ENCODE data around the gene HDHD5.

HDHD5 gene

DNA sequence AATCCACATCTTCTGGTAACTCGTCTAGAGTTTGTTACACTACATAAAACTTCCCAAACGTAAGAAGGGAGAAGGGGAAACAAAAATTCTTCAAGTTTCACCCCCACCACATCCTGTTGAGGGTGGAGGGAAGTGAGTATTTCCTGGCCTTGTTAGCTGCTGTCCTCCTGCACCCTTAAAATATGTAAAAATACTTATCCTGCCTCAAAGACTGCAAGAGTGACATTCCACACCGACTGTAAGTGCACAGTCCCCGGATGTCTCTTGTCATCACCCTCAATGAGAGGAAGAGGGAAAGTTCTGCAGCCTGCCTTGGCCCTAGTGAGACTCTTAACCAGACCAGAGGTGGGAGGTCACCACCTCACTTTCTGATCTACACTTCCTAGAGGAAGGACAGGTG is 41.2 kb downstream of the HDHD5 start:
- Mint-ChIP-seq H3K36me3 (ENCODE audit: low read depth) (no peaks in the 10 kb centered on the region), H3K9me3 (no peaks in the 10 kb centered on the region), H3K4me1 (peaks cover 12% of the 10 kb centered on the region), H3K4me3 (peak overlapping the region; percentile 74 to 78 (median 78)), H3K27me3 (ENCODE audit: low read depth) (peaks cover 23% of the 10 kb centered on the region), H3K27ac (no peak overlapping the region)
- no peak for TF ChIP-seq CTCF (IDR thresholded peaks at IDR 0.05; ENCODE audit: unreplicated experiment in 3 of 3)

- Mint-ChIP-seq H3K4me1 (peaks cover 12% of the 10 kb centered on the region), H3K9me3 (no peaks in the 10 kb centered on the region), H3K27me3 (ENCODE audit: low read depth) (peaks cover 18% of the 10 kb centered on the region), H3K27ac (no peak overlapping the region), H3K36me3 (ENCODE audit: low read depth) (no peaks in the 10 kb centered on the region), H3K4me3 (peak overlapping the region in 2 of 3 experiments; percentile 42 to 65)
- no peak for TF ChIP-seq CTCF (IDR thresholded peaks at IDR 0.05; ENCODE audit: unreplicated experiment in 3 of 3)
Measured at GRCh38 chr22:17117400-17117799, 41.7 kb downstream of the HDHD5 start.

GRCh38 chr22:17116572-17117330 is 42.3 kb downstream of the HDHD5 start:
- H3K27ac Mint-ChIP-seq, result no peak overlapping the region
- TF ChIP-seq CTCF (IDR thresholded peaks at IDR 0.05; ENCODE audit: unreplicated experiment in 3 of 3), result no peak
- no peaks in the 10 kb centered on the region for H3K9me3 Mint-ChIP-seq
- peak overlapping the region; percentile 4 to 51 (median 28) for H3K4me3 Mint-ChIP-seq
- H3K36me3 Mint-ChIP-seq (ENCODE audit: low read depth), result no peaks in the 10 kb centered on the region
- H3K4me1 Mint-ChIP-seq, result peaks cover 8% of the 10 kb centered on the region
- peaks cover 12% of the 10 kb centered on the region for H3K27me3 Mint-ChIP-seq (ENCODE audit: low read depth)

DNA sequence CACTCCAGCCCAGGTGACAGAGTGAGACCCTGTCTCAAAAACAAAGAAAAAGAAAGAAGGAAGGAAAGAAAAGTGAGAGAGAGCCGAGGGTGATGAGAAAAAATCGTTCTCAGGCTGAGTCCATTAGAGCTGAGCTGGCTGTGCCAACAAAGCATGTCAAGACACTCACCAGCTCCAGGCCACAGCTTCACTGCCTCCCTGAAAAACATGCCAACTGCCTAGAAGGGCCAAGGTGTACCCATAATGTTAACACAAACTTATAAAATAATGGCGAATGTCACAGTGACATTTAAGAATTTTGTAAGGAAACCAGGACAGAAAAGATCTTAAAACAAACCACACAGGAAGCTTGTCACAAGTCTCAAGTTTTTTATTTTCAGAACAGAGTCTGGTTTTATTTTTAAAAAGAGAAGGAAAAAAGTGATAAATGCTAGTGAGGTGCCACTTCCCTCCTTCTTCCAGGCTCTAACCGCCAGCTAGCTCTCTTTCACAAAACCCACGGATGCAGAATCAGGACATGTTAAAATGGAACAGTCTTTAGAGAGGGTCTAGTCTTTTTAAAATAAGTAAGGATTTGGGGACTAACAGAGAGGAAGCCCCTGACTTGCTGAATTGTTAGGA is 43.0 kb downstream of the HDHD5 start:
- Mint-ChIP-seq H3K4me3 (no peak overlapping the region), H3K4me1 (peaks cover 6% of the 10 kb centered on the region)

GRCh38 chr22:17115236-17115635 is 43.8 kb downstream of the HDHD5 start:
- H3K9me3 Mint-ChIP-seq, result no peaks in the 10 kb centered on the region
- no peak overlapping the region for H3K4me3 Mint-ChIP-seq
- H3K36me3 Mint-ChIP-seq (ENCODE audit: low read depth), result no peaks in the 10 kb centered on the region
- no peak for TF ChIP-seq CTCF (IDR thresholded peaks at IDR 0.05; ENCODE audit: unreplicated experiment in 3 of 3)
- peaks cover 6% of the 10 kb centered on the region for H3K4me1 Mint-ChIP-seq
- peaks cover 11% of the 10 kb centered on the region for H3K27me3 Mint-ChIP-seq (ENCODE audit: low read depth)
- no peak overlapping the region for H3K27ac Mint-ChIP-seq

More for the DNA sequence above, 43.0 kb downstream of the HDHD5 start:
- H3K9me3 Mint-ChIP-seq, result no peaks in the 10 kb centered on the region
- peaks cover 6% of the 10 kb centered on the region for H3K27me3 Mint-ChIP-seq (ENCODE audit: low read depth)
- no peak overlapping the region for H3K27ac Mint-ChIP-seq
- no peak for TF ChIP-seq CTCF (IDR thresholded peaks at IDR 0.05; ENCODE audit: unreplicated experiment in 3 of 3)
- no peaks in the 10 kb centered on the region for H3K36me3 Mint-ChIP-seq (ENCODE audit: low read depth)

GRCh38 chr22:17114898-17115235 is 44.2 kb downstream of the HDHD5 start:
- Mint-ChIP-seq H3K9me3 (no peaks in the 10 kb centered on the region), H3K36me3 (ENCODE audit: low read depth) (no peaks in the 10 kb centered on the region), H3K4me3 (no peak overlapping the region), H3K27ac (no peak overlapping the region), H3K27me3 (ENCODE audit: low read depth) (peaks cover 11% of the 10 kb centered on the region), H3K4me1 (peaks cover 6% of the 10 kb centered on the region)
- no peak for TF ChIP-seq CTCF (IDR thresholded peaks at IDR 0.05; ENCODE audit: unreplicated experiment in 3 of 3)

All from nephron (organoid).